C4-2B (cell line): Measurements from ENCODE around the gene LPP.

Experiments used
- ZFX ChIP-seq: fragments of 450-650 bp; IDR thresholded peaks from 2 replicates; pipeline ENCODE4 v1.6.1; 2017
- TF ChIP-seq, protein P1 (sequence below): fragments of 450-650 bp; conservative IDR thresholded peaks from 2 replicates; pipeline ENCODE4 v1.5.1; 2017; ENCODE audit warnings: mild to moderate bottlenecking

DNA sequence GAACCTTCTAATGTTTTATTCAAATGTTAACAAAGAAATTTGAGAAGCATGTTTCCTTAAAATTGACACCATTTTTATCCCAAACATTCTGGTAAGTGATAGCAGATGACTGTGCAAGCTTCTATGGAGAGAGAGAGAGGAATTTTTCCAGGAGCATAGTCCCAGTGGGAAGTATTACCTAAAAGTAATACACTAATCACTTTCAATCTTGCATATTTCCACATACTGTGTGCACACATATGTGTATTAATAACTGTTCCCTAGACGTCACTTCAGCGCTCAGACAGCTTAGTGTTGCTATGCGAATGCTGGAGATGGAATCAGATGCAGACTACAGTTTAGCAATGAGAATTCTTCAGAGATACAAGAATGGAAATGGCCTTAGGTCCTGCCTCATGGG, 593.5 kb downstream of the LPP start:
- TF ChIP-seq, protein P1, sequence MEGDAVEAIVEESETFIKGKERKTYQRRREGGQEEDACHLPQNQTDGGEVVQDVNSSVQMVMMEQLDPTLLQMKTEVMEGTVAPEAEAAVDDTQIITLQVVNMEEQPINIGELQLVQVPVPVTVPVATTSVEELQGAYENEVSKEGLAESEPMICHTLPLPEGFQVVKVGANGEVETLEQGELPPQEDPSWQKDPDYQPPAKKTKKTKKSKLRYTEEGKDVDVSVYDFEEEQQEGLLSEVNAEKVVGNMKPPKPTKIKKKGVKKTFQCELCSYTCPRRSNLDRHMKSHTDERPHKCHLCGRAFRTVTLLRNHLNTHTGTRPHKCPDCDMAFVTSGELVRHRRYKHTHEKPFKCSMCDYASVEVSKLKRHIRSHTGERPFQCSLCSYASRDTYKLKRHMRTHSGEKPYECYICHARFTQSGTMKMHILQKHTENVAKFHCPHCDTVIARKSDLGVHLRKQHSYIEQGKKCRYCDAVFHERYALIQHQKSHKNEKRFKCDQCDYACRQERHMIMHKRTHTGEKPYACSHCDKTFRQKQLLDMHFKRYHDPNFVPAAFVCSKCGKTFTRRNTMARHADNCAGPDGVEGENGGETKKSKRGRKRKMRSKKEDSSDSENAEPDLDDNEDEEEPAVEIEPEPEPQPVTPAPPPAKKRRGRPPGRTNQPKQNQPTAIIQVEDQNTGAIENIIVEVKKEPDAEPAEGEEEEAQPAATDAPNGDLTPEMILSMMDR = no peak
- TF ChIP-seq ZFX = no peak
